ENCODE results near the gene CYBC1. TPM values are rescaled to one million over a fixed set of nuclear protein-coding genes. Genes with fewer than 3 reads are reported as not detected.

CYBC1 gene
- total RNA-seq, 2 experiments from 2014 or later: 60.2 to 62.4 TPM

DNA sequence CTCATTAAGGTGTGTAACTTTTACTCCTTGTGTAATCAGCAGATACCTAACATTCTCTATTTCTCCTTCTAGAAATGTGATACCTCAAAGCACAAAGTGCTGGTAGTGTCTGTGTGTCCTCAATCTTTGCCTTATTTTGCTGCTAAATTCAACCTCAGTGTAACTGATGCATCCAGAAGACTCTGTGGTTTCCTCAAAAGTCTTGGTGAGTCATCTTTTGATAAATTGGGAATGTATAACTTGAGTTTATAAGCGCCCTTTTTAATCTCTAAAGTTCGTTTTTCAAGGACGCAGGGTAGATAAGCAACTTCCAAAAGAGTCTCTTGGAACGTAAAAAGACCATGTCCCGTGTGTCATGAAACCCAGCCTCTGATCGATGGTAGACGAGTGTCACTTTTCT lies 18.1 kb upstream of the CYBC1 start:
- H3K27ac Mint-ChIP-seq: no peak overlapping the region
- no peak for ATAC-seq (ENCODE audit: poor library complexity)
- intact Hi-C loops (cut with DNase I, micrococcal nuclease): no loop called here
- Histone ChIP-seq H3K9me3 (ENCODE audit: control insufficient read depth in 1 of 2, insufficient read depth in 1 of 2, low read length in 2 of 2) (no peaks in the 10 kb centered on the region), H3K27ac (ENCODE audit: low read depth in 1 of 2, low read length in 2 of 2) (no peak overlapping the region), H3K4me3 (ENCODE audit: low read length) (no peak overlapping the region), H3K27me3 (ENCODE audit: control insufficient read depth in 1 of 2, insufficient read depth in 2 of 2, low read length in 2 of 2) (no peaks in the 10 kb centered on the region), H3K4me1 (ENCODE audit: insufficient read depth, low read length) (no peaks in the 10 kb centered on the region), H3K36me3 (ENCODE audit: insufficient read depth, low read length) (peaks cover 87% of the 10 kb centered on the region)
- H3K4me1 Mint-ChIP-seq (ENCODE audit: low read depth): peaks cover 4% of the 10 kb centered on the region
- H3K9me3 Mint-ChIP-seq: no peaks in the 10 kb centered on the region
- no peak for DNase-seq
- ChIA-PET POLR2A (no interaction called here), CTCF (no interaction called here)
- TF ChIP-seq, protein P1, sequence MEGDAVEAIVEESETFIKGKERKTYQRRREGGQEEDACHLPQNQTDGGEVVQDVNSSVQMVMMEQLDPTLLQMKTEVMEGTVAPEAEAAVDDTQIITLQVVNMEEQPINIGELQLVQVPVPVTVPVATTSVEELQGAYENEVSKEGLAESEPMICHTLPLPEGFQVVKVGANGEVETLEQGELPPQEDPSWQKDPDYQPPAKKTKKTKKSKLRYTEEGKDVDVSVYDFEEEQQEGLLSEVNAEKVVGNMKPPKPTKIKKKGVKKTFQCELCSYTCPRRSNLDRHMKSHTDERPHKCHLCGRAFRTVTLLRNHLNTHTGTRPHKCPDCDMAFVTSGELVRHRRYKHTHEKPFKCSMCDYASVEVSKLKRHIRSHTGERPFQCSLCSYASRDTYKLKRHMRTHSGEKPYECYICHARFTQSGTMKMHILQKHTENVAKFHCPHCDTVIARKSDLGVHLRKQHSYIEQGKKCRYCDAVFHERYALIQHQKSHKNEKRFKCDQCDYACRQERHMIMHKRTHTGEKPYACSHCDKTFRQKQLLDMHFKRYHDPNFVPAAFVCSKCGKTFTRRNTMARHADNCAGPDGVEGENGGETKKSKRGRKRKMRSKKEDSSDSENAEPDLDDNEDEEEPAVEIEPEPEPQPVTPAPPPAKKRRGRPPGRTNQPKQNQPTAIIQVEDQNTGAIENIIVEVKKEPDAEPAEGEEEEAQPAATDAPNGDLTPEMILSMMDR (IDR thresholded peaks at IDR 0.05): no peak
- no peaks in the 10 kb centered on the region for H3K27me3 Mint-ChIP-seq
- H3K4me3 Mint-ChIP-seq: no peak overlapping the region
- peaks cover 73% of the 10 kb centered on the region for H3K36me3 Mint-ChIP-seq (ENCODE audit: low read depth)

DNA sequence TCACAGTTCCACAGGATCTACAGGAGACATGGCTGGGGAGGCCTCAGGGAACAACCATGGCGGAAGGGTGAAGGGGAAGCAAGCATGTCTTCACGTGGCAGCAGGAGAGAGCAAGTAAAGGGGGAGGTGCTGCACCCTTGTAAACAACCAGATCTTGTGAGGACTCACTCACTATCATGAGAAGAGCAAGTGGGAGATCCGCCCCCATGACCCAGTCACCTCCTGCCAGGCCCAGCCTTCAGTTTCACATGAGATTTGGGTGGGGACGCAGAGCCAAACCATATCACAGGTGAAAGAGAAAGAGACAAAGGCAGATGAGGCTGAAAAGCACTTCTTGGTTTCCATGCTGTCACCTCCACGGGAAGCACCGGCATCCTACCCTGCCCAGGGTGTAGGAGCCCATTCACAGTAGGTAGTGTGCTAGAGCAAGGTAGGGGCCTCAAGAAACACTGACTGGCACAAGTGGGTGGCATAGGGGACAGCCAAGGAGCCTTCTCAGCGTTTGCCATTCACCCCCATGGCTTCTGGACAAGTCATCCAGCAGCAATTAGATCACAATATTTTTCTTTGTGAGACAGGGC lies 14.6 kb upstream of the CYBC1 start:
- POLR2A ChIA-PET: no interaction called here
- Mint-ChIP-seq H3K36me3 (ENCODE audit: low read depth) (peaks cover 87% of the 10 kb centered on the region), H3K27me3 (no peaks in the 10 kb centered on the region), H3K4me3 (no peak overlapping the region), H3K4me1 (ENCODE audit: low read depth) (peaks cover 19% of the 10 kb centered on the region), H3K9me3 (no peaks in the 10 kb centered on the region), H3K27ac (no peak overlapping the region)
- Histone ChIP-seq H3K9me3 (ENCODE audit: control insufficient read depth in 1 of 2, insufficient read depth in 1 of 2, low read length in 2 of 2) (no peaks in the 10 kb centered on the region), H3K27me3 (ENCODE audit: control insufficient read depth in 1 of 2, insufficient read depth in 2 of 2, low read length in 2 of 2) (no peaks in the 10 kb centered on the region), H3K27ac (ENCODE audit: low read depth in 1 of 2, low read length in 2 of 2) (no peak overlapping the region), H3K4me1 (ENCODE audit: insufficient read depth, low read length) (peaks cover 13% of the 10 kb centered on the region), H3K36me3 (ENCODE audit: insufficient read depth, low read length) (peaks cover 93% of the 10 kb centered on the region), H3K4me3 (ENCODE audit: low read length) (no peak overlapping the region)
- CTCF ChIA-PET: no interaction called here
- TF ChIP-seq, protein P1 (IDR thresholded peaks at IDR 0.05): no peak
- intact Hi-C loops (cut with DNase I, micrococcal nuclease): no loop called here
- no peak for DNase-seq
- ATAC-seq (ENCODE audit: poor library complexity): no peak

DNA sequence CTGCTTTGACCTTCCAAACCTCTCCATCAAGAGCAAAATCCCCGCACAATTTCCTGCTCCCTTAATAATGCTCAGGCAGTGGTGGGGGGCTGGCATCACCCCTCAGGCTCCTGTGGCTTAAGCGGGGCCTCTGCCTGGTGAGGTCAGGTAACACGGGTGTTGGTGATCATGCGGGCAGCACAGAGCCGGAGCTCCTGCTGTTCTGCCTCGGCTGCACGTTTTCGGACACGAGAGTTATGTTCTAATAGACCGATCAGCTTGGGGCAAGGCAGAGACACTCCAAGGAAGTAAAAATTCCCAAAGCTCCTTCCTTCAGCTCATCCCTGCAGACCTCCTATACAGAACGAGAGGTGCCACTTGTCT lies 14.0 kb upstream of the CYBC1 start:
- H3K4me3 Mint-ChIP-seq: no peak overlapping the region
- no peak overlapping the region for H3K27ac Mint-ChIP-seq
- H3K4me1 Mint-ChIP-seq (ENCODE audit: low read depth): peaks cover 20% of the 10 kb centered on the region
- no peaks in the 10 kb centered on the region for H3K27me3 Mint-ChIP-seq
- no peaks in the 10 kb centered on the region for H3K9me3 ChIP-seq (ENCODE audit: control insufficient read depth in 1 of 2, insufficient read depth in 1 of 2, low read length in 2 of 2)
- no peak overlapping the region for H3K27ac ChIP-seq (ENCODE audit: low read depth in 1 of 2, low read length in 2 of 2)
- H3K27me3 ChIP-seq (ENCODE audit: control insufficient read depth in 1 of 2, insufficient read depth in 2 of 2, low read length in 2 of 2): no peaks in the 10 kb centered on the region
- ATAC-seq (ENCODE audit: poor library complexity) (no peak), DNase-seq (no peak)
- H3K9me3 Mint-ChIP-seq: no peaks in the 10 kb centered on the region
- CTCF ChIA-PET: no interaction called here
- H3K4me1 ChIP-seq (ENCODE audit: insufficient read depth, low read length): peaks cover 17% of the 10 kb centered on the region
- intact Hi-C loops (cut with DNase I, micrococcal nuclease): no loop called here
- POLR2A ChIA-PET: no interaction called here
- H3K4me3 ChIP-seq (ENCODE audit: low read length): no peak overlapping the region
- TF ChIP-seq, protein P1 (IDR thresholded peaks at IDR 0.05): no peak
- peaks cover 87% of the 10 kb centered on the region for H3K36me3 Mint-ChIP-seq (ENCODE audit: low read depth)
- peaks cover 91% of the 10 kb centered on the region for H3K36me3 ChIP-seq (ENCODE audit: insufficient read depth, low read length)

Data from CD4-positive, alpha-beta T cell (primary cell).